Measurements from ENCODE around the gene PTGDR2.

DNA sequence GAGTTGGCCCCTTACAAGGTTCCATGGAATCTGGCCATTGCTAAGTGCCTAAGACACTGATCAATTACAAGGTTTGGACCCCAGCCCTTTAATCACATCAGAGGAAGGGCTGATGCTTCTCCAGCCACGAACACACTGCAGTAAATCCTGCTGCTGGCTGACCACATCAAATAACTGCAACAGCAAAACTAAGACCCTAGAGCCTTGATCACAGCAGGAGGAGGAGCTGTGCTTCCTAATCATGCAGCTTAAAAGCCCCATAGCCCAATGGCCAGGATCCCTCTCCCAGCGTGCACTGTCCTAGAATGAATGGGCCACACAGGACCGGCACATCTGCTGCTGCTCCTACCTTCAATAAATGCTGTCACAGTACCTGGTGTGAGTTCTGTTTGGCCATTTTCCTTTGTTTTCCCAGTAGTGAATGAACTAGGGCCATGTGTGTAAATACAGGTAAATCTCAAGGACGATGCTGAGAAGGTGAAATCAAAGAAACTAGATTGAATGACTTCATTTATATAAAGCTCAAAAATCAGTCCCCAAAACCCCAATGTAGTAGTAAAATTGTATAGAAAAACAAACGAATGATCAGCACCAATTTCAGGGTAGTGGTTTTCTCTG, 24.3 kb upstream of the PTGDR2 start:
- TF ChIP-seq POLR2A (IDR thresholded peaks at IDR 0.05; ENCODE audit: low read depth, low read length), result no peak
- no peak for TF ChIP-seq TAF1 (IDR thresholded peaks at IDR 0.05; ENCODE audit: borderline replicate concordance, low read depth, low read length)
